ENCODE data around the gene SAP30L.

SAP30L gene

DNA sequence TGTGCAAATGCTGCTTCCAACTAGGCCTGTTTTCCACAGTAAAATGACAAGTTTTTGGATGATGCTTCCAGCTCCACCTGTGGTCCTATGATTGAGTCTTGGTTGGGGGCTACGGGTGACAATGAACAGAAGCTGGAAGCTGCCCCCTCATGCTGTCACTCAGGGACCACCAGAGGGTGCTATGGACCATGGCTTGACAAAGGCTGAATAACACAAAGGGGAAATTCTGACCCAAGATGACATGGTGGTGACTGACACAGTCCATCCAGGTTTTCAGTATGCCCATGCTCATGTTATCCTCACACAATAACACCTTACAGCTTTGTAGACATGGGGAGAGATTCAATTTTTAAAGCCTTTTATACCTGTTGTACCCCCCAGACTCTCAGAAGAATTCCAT, 23.9 kb upstream of the SAP30L start:
- FAIRE-seq = no peak

- no peak for FAIRE-seq
Measured at GRCh38 chr5:154422298-154422697, 23.5 kb upstream of the SAP30L start.

- no peak for FAIRE-seq
Measured at GRCh38 chr5:154428208-154428607, 17.6 kb upstream of the SAP30L start.

GRCh38 chr5:154429341-154429740, 16.5 kb upstream of the SAP30L start:
- no peak for FAIRE-seq

- FAIRE-seq = no peak
Measured at GRCh38 chr5:154430466-154430865, 15.3 kb upstream of the SAP30L start.

GRCh38 chr5:154430961-154431630, 14.7 kb upstream of the SAP30L start:
- FAIRE-seq = no peak

DNA sequence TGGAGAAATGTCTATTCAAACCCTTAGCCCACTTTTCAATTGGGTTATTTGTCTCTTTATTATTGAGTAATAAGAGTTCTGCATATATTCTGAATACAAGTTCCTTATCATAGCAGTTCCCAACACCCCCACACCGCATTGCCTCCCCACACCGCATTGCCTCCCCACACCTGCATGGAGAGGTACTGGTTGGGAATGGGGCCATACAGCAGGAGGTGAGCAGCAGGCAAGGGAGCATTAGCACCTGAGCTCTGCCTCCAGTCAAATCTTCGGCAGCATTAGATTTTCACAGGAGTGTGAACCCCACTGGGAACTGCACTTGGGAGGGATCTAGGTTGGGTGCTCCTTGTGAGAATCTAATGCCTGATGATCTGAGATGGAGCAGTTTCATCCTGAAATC, 10.6 kb upstream of the SAP30L start:
- FAIRE-seq = no peak

DNA sequence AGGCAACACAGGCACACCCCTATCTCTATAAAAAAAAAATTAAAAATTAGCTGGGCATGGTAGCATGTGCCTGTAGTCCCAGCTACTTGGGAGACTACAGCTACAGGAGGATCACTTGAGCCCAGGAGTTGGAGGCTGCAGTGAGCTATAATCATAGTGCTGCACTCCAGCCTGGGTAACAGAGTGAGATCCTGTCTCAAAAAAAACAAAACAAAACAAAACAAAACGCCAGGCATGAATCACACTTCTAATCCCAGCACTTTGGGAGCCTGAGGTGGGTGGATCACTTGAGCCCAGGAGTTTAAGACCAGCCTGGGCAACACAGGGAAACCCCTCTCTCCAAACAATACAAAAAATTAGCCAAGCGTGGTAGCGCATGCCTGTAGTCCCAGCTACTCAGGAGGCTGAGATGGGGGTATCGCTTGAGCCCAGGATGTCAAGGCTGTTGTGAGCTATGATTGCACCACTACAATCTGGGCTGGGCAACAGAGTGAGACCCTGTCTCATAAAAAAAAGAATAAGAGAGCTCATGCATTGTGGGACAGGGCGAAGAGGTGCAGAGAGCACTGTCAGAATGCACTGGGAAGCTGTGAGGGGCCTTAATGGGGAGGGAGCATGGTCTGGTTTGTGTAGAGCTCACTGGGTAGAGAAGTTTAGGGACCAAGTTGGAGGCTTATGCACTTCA, 8.4 kb upstream of the SAP30L start:
- FAIRE-seq = no peak

DNA sequence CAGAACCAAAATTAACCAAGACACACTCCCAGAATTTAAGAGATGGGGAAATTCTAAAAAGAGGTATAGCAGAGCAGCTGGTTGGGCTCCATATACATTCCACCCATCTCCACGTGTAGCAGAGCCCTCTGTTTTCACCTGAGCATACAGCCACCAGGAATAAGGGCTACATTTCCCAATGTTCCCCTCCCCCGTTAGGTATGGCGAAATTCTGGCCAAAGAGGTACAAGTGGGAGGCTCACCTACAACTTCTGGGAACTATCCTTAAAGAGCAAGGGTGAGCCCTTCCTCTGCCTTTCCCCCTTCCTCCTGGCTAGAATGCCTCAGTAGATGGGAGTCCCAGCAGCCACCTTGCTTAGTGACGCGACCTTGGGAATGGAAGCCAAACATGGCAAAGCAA, 5.3 kb upstream of the SAP30L start:
- FAIRE-seq = no peak

DNA sequence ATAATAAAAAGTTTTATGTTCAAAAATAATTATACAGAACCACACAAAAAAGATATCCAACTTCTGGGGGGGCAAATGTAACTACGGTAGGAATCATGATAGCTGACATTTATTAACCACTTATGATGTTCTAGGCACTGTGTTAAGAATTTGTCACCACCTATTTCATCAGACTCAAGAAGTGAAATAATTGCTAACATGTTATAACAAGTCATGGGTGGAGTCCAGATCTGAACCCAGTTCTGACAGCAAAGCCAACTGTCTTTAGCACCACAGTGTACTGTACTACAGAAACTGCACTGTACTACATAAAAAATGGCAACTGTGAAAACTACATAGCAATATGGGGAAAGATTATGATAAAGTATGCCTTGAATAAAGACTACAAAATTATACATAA, 3.0 kb upstream of the SAP30L start:
- FAIRE-seq = no peak

DNA sequence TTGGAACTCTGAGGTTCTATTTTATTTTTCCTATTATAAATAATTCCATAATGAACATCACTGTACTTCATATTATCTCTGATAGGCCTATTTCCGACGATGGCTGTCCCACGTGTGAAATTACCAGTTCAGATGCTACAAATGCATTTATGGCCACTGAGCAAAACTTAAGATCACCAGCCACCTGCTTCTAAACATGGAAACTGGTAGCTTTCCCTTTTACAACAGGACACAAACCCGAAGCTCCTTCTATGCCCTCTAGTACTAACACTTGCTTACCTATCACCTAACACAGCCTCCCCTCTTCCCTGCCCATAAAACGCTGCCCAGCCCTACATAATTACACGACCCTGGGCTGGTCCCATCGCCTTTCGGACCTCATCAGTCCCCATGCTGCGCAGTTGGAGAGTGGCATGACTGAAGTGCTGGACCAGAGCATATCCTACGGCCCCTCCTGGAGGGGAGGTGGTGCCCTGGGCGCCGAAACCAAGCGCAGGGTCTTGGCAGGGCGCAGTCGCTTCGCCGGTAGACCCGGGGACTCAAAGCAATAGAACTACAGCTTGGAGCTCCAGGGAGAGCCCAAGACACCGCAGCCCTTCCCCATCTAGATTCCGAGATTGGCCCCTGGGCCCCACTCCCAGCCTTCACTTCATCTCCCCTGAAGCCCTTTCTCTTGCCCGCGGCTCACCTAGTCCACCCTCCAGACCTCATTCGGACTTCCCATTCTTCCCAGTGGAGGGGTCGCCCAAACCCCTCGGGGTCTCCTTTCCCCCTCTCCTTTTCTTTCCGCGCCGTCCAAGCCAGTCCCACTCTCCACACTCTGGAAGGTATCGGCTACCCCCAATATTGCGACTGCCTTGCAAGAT, 1.0 kb upstream of the SAP30L start:
- no peak for FAIRE-seq

GRCh38 chr5:154446195-154447088, 645 bp downstream of the SAP30L start:
- no peak for FAIRE-seq

DNA sequence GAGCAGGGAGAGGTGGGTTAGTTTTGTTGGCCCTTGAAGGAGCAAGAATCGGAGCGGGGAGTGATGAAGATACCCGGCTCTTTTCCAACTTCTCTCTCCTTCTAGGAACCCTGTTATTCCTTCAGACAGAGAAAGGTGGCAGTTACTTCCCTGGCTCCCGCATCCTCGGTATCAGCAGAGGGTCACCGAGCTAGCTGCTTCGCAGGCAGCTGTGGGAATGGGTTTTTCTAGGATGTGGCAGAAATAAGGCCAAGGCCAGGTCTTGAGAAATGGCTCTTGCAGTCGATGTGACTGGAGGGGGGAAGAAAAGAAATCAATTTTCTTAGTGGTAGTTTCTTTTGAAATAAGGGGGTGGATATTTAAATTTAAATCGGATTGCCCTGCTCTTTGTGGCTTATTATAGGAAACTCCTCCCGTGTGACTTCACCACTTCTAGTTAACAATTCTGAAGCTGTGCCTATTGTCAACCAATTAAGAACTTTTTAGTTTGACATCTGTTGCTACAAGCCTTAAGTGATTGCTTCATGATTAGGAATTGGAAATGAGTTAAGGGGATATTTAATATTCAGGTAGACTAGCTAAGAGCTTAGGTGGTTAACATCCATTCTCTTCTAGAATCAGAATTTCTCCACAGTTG, 1.4 kb downstream of the SAP30L start:
- FAIRE-seq = no peak

- no peak for FAIRE-seq
Measured at GRCh38 chr5:154449786-154450185, 4.0 kb downstream of the SAP30L start.

DNA sequence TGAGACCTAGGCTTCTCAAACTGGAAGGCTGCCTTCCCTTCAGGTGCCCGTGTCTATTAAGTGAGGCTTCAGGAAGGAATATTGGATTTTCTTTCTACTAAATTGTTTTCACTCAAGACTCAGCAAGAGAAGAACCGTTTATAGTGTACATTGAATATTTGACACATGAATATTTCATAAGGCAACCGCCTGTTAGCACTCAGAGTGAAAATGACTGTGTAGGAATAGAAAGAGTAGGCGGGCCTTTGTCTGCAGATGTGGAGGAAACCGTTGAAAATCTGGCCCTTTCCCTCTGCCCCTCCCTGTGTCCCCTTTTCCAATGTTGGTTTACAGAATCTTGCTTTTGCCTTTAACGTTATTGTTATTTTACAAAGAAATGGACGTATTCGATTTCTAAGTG, 6.2 kb downstream of the SAP30L start:
- FAIRE-seq = no peak

- no peak for FAIRE-seq
Measured at GRCh38 chr5:154455585-154455984, 9.8 kb downstream of the SAP30L start.

GRCh38 chr5:154456540-154456939, 10.7 kb downstream of the SAP30L start:
- no peak for FAIRE-seq

DNA sequence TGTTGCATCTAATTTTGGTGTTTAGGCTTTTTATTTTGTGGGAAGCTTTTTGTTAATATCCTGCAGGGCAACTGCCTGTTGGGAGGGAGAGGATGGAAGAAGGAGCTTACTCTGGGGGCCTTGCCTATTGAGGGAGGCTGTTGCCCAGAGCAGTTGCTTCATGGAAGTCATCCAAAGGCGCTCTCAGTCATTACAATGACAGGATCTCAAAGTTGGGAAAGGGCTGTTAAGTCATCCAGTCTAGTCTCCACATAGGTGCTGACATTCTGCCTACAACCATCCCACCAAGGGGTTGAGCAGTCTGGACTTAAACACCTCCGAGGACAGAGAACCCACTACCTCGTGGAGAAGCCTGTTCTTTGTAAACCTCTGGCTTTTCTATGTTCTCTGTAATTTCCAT, 13.2 kb downstream of the SAP30L start:
- no peak for FAIRE-seq

DNA sequence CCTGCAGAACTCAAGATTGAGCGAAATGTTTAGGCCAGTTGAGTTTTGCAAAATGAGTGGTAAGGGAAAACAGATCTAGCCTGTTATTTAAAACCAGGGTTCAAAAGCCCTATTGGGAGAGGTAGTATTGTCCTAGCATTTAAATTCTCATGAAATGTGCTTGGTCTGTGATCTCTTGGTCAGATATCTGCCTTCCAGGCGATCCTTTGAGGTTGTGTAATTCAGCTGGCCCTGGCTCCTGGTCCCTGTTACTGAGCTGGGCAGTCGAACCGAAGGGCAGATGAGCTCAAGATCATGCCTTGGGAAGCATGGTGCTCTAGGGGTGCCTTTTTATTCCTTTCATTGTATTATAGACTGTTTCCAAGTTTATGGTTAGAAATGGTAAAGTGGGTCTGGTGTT, 14.4 kb downstream of the SAP30L start:
- FAIRE-seq = no peak

- no peak for FAIRE-seq
Measured at GRCh38 chr5:154461531-154461930, 15.7 kb downstream of the SAP30L start.

- FAIRE-seq = no peak
Measured at GRCh38 chr5:154464438-154464837, 18.6 kb downstream of the SAP30L start.

GRCh38 chr5:154465169-154465568, 19.4 kb downstream of the SAP30L start:
- no peak for FAIRE-seq
